Right forelimb (tissue), 1 donor: ENCODE data around the gene EGR1.

Source experiments
- DNase-seq: peaks from one replicate; pipeline ENCODE4 v3.0.0-alpha.2; 2018

EGR1 gene

DNA sequence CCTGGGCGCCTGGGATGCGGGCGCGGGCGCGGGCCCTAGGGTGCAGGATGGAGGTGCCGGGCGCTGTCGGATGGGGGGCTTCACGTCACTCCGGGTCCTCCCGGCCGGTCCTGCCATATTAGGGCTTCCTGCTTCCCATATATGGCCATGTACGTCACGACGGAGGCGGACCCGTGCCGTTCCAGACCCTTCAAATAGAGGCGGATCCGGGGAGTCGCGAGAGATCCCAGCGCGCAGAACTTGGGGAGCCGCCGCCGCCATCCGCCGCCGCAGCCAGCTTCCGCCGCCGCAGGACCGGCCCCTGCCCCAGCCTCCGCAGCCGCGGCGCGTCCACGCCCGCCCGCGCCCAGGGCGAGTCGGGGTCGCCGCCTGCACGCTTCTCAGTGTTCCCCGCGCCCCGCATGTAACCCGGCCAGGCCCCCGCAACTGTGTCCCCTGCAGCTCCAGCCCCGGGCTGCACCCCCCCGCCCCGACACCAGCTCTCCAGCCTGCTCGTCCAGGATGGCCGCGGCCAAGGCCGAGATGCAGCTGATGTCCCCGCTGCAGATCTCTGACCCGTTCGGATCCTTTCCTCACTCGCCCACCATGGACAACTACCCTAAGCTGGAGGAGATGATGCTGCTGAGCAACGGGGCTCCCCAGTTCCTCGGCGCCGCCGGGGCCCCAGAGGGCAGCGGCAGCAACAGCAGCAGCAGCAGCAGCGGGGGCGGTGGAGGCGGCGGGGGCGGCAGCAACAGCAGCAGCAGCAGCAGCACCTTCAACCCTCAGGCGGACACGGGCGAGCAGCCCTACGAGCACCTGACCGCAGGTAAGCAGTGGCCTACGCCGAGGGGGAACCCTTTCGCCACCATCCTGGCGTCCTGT, at the start of gene EGR1:
Gene EGR1, plus strand, starts transcription at position 219 of the 864 bp plus-strand sequence. Its CDS starts 283 bp downstream, at position 502.
- DNase-seq: peak; percentile 98

DNA sequence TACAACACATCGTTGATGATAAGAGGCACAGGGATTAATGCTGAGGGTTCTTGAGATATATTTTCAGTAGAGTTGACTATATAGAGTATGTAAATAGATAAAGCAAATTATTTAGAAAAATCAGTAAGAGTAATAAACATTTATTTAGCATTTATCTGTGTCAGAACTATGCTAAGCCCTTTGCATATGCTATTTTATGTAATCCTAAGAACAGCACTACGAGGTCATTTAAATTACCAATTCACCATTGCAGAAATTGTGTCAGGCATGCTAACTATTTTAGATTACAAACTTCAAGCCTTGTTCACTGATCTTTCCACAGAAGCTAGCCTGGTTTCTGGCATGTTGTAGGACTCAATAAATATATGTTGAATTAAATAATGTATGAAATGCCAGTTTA, 46.8 kb upstream of the EGR1 start:
- no peak for DNase-seq

DNA sequence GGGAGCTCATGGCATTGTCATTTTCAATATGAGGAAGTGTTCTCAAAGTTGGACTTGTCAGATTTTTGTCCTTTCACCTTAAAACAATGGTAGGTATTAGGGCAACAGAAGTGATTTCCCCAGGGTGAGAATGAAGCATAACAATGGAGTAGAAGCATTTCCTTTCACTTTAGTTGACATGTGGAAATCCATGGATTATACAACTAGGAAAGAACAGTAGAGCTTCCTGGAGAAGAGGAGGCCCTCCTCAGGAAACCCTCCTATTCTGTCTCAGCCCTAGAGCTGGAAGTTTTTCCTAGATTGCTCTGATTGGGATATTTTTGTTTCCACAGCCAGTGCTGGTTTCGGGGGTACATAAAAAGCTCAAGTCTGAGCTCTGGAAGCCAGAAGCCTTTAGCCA, 40.2 kb upstream of the EGR1 start:
- DNase-seq: no peak

- DNase-seq: no peak
Observed at GRCh38 chr5:138435943-138436342, 29.3 kb upstream of the EGR1 start.

- DNase-seq: no peak
Observed at GRCh38 chr5:138438003-138438723, 27.1 kb upstream of the EGR1 start.

- peak; percentile 62 for DNase-seq
Observed at GRCh38 chr5:138438724-138439476, 26.4 kb upstream of the EGR1 start, which contains the start of gene REEP2. TSS of gene REEP2 (plus strand) at chr5:138439057. CDS start at chr5:138439209, 152 bp downstream.

GRCh38 chr5:138439477-138440158, 25.7 kb upstream of the EGR1 start:
- DNase-seq: no peak

DNA sequence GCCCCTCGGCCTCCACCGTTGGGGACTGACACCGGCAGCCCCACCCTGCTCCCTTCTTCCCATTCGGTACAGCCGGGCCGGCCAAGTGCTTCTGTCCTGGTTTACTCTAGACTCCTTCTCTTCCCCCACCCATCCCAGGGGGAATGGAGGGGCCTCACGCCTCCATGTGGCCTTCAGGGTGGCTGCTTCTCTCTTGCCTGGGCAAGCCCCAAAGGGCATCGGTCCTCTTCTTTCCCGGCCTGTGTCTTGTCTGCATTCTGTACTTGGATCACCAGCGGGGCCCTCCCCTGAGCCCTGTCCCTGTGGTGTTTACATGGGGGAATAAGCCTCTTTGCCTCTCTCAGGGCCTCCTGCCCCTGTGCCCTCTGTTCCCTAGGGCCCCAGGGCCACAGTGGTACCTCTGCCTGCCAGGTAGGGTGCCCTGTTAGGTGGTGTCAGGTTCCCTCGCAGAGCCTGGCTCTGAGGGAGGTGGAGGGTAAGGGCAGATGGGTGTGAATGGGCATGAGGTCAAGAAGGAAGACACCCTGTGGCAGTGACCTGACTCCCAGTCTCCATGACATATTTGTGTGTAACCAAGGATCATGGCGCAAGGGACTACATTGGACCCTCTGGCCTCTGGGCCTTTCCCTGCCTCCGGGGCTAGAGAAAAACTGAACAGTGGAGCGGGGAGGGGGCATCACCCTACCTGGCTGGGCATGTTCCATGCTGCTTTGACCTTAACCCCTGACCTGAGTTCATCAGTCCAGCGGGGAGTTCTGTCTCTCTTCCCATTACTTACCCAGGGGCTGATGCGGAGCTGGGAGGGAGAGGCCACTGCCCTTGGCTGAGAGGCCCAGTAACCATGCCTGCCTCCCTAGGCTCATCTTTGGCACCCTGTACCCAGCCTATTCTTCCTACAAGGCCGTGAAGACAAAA, 24.9 kb upstream of the EGR1 start:
- DNase-seq: no peak

DNA sequence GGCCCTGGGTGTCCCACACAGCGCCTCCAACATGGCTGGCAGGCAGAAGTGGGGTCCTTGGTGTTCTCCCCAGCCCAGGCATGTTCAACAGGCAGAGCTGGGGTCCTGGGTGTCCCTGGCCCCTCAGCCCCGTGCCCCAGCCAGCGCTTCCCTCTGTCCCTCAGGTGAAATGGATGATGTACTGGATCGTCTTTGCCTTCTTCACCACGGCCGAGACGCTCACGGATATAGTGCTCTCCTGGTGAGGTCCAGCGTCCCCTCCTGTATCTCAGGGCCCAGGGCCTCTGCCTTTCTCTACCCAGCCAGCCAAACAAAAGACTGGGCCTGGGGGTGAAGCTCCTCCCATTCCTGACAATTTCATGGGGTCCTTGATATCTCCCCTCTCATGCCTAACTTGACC, 24.1 kb upstream of the EGR1 start:
- no peak for DNase-seq

- no peak for DNase-seq
Observed at GRCh38 chr5:138444078-138444773, 21.1 kb upstream of the EGR1 start.

GRCh38 chr5:138444774-138445546, 20.3 kb upstream of the EGR1 start:
- no peak for DNase-seq

DNA sequence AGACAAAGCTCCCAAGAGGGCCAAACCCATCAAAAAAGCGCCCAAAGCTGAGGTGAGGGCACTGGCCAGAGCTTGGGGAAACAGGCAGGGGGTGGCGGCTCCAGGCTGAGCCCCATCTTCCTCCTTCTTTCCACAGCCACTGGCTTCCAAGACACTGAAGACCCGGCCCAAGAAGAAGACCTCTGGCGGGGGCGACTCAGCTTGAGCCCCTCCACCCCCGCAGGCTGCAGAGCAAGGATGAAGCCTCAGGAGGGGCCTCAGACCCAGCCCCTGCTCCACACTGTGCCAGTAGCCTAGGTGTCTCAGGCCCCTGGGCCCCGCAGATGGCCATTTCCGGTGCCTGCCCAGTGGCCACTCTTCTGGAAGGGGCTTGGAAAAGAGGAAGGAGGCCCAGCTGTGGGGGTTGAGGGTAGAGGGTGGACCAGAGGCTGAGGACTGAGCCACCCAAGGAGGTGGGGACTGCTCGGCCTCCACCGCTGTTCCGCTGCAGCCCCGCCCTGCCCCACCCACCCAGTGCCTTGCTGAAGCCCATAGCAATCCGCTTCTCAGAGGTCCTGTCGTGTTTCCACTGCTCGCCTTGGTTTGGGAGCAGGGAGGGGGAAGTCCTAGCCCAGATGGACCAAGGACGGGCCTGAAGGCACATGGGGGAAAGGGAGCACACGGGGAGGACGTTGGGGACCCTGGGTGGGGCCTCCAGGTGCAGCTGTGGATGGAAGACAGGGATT, 19.6 kb upstream of the EGR1 start:
- DNase-seq: no peak

- no peak for DNase-seq
Observed at GRCh38 chr5:138448070-138448469, 17.2 kb upstream of the EGR1 start.

DNA sequence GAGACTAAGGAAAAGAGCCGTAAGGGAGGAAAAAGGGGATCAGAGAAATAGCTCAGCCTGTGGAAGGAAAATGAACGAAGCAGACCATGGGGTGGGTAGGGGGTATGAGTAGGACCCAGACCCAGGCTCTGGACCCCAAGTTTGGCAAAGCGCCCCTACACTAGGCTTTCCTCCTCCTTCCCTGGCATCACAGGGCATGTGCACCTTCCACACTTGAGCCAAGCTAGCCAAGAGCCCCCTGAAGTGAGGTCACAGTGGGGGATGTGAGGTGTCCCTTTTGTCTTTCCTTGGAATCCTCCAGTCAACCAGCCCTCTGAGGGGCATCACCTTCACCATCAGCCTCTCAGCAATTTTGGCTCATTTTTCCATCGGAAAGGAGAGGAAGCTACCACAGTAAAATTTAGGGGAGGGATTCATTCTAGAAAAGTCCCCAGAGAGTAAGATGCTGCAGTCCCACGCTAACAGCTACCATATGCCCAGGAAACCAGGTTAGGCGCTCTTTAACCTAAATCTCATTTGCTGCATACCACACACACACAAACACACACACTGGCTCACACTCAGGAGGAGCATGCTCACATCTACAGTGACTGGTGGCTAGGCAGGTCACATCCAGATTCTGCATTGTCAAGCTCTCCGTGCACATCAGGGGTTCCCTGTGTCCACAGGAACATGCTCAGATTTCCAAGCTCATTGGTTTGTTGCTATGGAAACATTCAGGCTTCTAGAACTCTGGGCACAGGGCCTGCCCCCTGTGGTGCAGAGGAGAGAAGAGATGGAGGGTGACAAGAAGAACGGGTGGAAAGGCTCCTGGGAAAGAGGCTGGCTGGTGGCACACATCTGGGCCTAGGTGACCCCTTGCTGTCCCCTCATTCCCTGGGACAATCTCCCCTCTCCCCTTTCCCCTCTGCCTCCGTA, 16.5 kb upstream of the EGR1 start:
- no peak for DNase-seq

DNA sequence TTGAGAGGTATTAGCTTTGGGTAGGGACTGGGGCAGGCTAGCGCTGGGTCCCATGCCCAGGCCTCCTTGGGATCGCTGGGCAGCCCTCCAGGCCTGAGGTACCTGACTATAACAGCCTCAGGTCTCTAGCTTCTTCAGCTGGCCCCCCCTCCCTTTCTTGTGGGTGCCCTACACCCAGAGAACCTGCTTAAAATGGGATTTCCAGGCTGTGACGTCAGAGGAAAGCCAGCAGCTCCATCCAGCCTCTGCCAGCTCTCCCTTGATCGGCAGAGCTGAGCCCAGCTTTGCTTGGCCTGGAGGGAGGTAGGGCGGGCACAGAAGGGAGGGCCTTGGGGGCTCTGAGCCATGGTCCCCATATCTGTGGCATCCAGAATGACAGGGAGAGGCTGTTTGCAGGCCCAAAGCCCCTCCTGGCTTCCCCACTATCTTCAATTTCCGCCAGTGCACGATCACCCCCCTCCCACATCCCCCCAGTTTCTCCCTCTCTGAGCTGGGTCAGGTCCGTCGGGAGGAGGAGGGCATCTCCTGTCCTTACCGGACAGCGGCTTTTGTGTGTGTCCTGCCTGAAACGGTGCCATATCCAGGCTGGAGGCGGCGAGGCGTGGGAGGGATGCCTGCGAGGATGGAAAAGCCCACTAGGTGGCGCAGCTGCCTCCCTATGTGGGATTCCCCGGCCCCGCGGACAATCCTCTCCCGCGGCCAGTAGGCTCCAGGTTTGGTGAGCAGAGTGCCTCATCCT, 15.6 kb upstream of the EGR1 start:
- DNase-seq: peak; percentile 92

GRCh38 chr5:138450971-138451370, 14.3 kb upstream of the EGR1 start:
- no peak for DNase-seq

DNA sequence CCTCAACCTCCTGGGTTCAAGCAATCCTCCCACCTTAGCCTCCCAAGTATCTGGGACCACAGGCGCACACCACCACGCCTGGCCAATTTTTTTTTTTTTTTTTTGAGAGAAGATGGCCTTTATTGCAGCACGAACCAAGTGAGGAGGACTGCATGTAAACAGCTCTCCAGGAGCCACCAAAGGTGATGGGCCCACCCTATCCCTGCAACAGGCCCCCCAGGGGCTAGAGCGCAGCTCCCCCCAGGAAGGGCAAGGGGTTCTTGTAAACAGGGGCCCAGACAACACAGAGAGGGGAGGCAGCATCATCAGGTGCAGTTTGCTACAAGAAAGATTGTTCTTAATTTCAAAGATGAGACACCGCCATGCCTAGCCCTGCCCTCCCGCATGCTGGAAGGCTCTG, 12.6 kb upstream of the EGR1 start:
- DNase-seq: no peak

GRCh38 chr5:138453590-138453989, 11.7 kb upstream of the EGR1 start:
- DNase-seq: no peak
